Vagina (tissue), 2 donors: ENCODE data around the gene COLGALT1.

ENCODE experiments used
- CTCF ChIP-seq, 3 experiments: fragments of 450-650 bp in 2 of 3; fragments of 200-600 bp in 1 of 3; sonication (generic) in 1 of 3; IDR thresholded peaks; one replicate each; pipeline ENCODE4 v1.5.1; 2017 to 2019; ENCODE audit warnings: antibody characterized with exemption in 3 of 3, mild to moderate bottlenecking in 2 of 3, moderate library complexity in 2 of 3
- POLR2A ChIP-seq, 2 donors: fragments of 450-650 bp; IDR thresholded peaks; one replicate each; pipeline ENCODE4 v1.6.1; 2017; ENCODE audit warnings: antibody characterized with exemption in 2 of 2, mild to moderate bottlenecking in 2 of 2, moderate library complexity in 2 of 2

DNA sequence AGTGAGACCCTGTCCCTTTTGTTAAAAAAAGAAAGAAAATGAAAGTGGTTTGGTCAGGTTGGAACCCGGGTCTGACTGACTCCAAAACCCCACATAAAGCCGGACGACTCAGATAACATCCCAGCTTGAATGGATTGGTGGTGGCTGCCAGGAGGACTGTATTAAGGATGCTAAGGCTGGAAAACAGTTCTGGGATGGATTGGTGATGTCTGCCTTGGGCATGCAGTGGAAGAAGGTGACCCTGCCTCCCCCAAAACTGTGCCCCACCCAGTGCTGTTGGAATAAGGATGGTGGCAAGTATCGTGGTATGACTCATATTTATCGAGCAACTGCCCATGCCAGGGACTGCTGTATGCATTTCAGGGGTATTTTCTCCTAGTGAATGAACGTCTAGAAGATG is 18.5 kb upstream of the COLGALT1 start:
- TF ChIP-seq CTCF (IDR thresholded peaks at IDR 0.05): no peak
- TF ChIP-seq POLR2A (IDR thresholded peaks at IDR 0.05): no peak
